G401.6 (cell line): ENCODE measurements around the gene MTA2.
A peak's percentile ranks its signal among the peaks of the same experiment; 100 is the strongest.

Experiments
- FAIRE-seq: peaks from 2 replicates; lab custom pipeline; 2012; peaks lifted over from hg19 to GRCh38; lab: Jason Lieb, UNC

MTA2 gene

DNA sequence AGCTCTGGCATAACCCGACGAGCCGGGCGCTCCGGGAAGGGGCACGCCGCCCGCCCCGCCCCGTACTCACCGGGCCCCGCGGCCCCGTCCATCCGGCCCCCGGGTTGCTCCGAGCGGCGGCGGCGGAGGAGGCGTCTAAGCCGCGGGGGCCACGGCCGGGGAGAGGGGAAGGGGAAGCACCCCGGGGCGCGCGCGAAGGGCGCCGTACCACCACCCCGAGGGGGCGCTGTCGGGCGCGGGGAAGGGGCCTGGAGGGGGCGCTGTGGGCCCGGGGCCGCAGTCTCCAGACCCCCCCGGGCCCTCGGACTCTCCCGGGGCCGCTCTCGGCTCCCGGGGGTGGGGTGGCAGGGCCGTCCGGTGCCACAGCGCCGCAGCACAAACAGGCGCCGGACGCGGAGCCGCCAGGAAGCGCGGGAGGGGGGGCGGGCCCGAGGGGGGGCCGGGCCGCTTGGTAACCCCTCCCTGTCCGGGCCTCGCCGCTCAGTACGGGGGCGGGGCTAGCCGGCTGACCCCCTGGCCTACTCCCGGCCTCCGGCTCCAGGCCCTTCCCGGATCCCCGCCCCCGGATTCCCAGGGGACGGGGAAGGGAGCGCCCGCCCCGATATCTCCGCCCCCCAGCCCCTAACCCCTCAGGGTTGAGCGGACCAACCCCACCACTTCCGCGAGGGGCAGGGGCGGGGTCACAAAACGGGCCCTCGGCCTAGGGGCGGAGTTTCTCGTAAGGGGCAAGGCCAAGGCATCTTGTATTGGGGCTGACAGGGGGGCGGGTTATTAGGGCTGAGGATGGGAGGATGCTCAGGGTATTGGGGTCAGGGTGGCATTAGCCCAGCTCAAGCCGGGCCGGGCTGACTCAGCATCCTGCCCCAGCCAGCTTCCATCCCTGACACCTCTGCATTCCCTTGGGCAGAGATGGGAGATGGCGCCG, 11.0 kb upstream of the MTA2 start, which contains the start of the genes EML3 and ROM1:
TSS of gene EML3 (minus strand) at position 410 of the 925 bp plus-strand sequence. CDS start at position 92, 318 bp downstream.
TSS of gene ROM1 (plus strand) at position 892 of the 925 bp plus-strand sequence. CDS start at position 917, 25 bp downstream.
- FAIRE-seq = peak; percentile 94

DNA sequence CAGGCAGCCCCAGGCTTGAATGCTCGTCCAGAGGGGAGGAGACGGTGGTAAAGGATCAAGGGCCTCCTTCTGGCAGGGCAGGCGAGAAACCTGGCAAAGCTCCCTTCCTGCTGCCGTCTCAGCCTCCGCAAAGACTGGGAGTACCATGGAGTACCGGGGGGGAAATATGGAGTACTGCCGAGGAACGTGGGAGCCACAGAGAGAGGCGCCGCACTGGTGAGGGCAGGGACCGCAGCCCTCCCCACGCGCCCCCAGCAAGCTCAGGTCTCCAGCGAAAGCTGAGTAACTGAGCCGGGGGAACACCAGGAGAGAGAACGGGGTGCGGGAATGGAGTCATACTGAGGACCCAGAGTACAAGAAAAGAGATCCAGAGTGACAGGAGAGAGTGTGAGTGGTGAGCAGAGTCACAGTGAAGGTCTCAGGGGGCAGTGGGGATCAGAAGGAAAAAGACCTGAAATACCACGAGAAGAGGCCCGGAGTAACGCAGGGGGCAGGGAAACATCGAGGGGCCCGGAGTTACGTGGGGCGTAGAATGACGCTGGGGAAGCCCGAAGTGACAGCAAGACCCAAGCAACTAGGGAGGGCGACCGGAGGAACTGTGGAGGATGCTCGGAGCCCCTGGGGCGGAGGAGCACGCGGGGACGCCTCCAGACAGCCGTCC, 10.2 kb upstream of the MTA2 start:
- FAIRE-seq = no peak

DNA sequence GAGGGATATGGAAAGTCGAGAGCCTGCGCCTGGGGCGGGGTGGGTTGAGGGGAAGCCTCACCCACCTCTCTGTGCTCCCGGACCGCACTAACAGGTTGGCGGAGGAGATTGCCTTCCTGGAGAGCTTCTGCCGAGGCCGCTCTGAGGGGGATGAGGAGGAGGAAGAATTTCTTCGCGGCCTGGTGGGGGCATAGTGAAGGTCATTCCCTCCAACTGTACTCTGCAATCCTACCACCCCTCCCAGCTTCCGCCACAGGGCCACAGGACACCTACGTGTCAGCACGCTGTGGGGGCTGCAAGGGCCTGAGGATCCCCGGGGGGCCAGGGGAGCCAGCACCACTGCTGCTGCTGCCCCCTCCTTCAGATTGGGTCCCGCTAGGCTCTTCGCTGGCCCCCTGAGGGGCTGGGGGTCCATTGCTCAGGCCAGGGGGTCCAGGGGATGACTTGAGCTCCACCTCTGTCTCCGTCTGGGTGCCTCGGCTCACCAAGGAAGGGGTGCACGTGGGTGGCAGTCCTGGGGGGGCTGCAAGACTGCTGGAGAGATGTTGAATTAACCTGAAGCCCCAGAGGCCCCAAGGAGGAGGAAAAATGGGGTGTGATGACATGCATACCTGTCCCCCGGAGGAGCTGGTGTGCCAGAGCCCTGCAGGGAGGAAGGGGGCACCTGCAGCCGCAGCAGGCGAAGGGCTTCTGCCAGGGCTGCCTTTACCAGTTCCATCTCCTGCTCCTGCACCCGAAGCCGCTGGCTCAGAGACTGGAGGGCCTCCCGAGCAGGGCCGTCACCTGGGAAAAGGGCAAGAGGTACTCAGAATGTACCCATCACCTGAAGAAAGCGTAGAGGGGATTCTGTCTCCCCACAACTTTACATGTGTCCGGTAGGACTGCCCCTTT, 9.4 kb upstream of the MTA2 start:
- FAIRE-seq = no peak

DNA sequence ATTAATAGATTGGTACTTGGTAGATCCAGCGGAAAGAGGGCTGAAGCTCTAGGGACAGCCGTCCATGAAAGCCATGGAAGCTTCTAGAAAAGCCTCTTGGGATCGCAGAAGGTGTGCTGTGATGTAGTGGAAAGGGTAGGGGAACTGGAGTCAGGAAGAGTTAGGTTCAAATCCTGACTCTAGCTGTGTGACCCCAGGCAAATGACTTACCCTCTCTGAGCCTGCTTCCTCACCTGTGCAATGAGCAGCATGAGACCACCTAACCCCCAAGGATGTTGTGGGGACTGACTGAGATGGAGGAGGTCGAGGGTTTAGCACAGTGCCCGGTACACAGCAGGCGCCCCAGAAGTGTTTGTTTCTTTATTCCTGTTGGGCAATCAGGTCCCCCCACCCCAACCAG, 8.7 kb upstream of the MTA2 start:
- no peak for FAIRE-seq

DNA sequence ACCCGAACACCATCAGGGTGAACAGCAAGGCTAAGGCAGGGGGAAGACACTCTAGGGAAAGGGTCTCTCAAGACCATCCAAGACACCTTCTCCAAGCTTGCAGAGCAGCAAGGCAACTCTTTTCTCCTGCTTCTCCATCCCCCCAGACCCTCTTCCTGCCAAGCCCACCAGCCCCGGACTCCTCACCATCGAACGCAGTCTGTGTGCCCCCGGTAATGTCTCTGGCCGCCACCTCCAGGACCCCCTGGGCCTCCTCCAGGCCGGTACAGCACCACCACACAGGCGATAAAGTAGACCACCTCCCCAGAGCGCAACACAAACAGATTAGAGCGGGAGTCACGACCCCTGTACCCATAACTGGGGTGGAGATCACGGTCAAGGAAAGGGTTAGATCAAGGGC, 7.1 kb upstream of the MTA2 start:
- no peak for FAIRE-seq

DNA sequence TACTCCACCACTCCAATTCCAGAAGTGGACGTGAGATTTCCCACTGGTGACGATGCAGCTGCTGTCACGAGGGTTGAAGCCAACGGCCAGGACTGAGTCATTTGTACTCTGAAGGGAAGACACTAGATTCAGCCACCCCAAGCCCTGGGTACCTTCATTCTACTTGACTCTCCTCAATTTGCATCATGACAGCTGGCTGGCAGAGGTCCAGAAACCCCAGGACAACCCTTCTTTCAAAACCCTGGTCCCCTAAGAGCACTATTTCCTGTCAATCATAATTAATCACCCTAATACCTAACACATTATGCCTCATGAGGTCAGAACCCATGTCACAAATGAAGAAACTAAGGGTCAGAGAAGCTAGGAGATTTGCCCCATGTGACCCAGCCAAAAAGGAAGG, 6.0 kb upstream of the MTA2 start:
- no peak for FAIRE-seq

DNA sequence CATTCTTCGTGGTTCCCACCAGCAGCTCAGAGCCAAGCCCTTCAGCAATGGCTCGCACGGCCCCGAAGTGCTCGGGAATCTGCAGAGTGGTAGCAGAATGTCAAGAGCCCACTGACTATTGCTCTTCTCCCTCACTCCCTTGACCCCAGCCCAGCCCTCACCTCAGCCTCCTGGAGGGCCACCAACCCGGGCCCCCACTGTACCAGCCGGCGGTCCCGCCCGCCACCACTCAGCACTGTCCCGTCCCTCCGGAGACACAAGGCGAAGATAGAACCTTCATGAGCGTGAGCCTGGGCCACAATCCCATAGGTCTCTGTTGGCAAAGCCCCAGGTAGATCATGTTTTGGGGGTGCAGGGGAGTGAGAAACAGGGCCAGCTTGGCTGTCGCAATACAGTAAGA, 4.2 kb upstream of the MTA2 start:
- FAIRE-seq = no peak

DNA sequence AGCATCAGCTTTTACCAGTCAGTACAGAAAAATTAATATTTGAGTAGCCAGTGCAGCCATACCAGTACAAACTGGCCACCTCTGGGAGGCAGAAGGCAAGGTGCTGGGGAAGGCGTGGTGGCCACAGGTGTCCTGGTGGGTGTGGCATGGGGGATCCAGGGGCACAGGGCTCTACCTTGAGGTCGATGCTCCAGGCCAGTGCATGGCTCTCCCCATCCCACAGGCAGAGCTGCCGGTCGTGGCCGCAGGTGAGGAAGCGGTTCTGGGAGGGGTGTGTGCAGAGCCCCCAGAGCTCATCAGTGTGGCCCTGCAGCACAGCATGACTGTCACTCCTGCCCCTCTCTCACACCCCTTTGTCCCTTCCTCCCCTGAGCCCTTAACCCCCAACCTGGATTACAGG, 3.8 kb upstream of the MTA2 start:
- FAIRE-seq = no peak

DNA sequence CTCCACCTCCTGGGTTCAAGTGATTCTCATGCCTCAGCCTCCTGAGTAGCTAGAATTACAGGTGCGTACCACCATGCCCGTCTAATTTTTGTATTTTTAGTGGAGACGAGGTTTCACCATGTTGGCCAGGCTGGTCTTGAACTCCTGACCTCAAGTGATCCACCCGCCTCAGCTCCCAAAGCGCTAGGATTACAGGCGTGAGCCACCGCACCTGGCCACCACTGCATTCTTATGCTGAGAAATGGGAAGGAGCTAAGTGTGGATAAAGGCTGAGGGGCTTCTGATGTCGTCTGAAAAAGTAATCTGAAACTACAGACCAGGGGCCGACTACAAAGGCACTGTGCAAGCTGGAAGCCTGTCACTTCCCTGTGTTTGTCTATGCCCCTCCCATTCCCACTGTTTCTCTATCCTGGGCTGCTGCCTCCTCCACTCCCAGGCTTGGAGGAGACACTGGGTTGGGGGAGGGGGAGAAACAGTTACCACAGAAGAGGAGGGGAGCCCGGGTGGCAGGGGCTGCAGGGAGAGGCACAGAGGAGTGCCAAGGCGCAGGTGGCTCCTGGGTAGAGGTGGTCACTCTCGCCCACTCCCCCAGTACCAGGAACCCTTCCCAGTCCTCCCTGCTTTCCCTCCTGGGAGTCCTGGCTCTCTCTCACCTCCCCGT, 2.9 kb upstream of the MTA2 start:
- FAIRE-seq = no peak

DNA sequence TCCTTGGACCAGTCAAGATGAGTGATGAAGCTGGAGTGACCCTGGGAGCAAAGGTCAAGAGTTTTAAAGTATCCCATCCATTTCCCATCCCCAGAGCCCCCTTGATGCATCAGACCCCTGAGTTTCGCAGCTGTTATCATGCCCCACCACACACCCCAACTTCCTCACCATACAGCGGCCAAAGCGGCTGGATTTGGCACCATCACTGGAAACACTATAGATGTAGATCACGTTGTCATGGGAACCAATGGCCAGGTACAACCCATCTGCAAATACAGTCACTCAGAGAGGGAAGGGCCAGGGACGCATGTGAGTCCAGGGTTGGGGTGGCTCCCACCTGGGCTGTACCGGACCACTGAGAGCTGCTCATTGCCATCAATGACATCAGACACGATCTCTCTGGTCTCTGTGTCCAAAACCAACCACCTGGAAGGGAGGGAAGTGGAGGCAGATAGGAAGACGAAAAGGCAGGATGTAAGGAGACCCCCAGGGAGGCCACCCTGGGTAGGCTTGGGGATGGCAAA, 2.2 kb upstream of the MTA2 start:
- FAIRE-seq = no peak

DNA sequence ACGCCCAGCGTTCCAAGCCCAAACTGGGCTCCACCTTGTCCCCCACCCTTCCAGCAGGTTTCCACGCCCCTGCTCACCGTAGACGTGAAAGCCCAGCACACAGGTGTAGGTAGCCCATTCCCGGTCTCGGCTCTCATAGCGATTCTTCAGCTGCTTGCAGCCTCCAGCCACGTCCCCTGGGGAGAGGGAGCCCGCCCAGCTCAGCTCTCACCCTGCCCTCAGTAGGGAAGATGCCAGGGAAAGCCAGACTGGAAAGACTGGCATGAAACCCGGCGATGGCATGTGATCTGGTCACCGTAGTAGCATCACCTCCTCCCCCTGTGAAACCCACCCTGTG, 1.4 kb upstream of the MTA2 start:
- FAIRE-seq = no peak

DNA sequence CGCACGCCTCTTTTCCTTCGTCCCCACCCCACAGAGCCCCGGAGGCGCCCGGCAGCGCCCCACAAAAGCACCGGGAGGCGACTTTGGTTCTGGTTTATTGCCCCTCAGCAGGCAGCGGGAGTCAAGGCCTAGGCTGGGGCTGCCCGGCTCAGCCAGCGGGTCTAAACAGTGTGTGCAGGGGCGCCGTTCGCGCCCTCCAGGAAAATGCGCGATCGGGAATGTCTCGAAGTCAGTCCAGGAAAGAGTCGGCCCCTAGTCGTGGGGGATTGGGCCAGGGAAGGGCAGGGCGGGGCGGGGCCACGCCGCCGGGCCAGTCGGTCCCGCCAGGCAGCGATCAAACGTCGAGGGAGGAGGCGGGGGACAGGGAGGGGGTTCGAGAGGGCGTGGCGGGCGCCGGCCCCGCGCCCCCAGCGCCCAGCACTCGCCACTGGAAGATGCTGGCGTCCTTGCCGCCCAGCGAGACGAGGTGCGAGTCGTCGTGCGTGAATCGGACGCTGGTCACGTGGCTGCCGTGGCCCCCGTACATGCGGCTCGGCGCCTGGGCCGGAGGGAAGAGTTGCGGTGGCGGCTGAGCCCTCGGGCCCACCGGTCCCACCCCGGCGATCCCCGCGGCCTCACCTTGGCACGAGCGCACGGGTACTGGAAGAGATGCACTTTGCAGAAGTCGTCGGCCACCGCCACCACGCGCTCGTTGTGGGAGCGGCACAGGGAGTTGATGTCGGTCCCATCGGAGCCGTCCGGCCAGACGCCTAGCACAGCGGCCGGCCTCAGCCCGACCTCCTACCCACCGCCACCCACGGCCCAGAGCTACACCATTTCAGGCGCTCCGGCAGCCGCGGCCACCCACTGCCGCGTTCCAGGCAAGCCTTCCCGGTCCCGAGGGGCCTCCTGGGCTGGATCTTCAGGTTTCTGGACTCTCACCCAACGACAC, 741 bp upstream of the MTA2 start:
- no peak for FAIRE-seq

DNA sequence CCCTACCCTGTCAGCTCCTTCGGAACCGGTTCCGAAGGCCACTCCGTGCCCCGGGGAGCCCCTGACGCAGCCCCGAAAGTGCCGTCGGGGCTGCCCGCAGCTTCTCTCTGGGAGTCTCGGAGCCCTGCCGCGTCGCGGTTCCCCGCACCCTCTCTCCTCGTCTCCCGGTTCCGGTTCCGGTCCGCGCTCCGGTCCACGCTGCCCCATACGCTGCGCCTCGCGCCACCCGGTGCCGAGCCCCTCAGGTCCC, 618 bp downstream of the MTA2 start:
- FAIRE-seq = no peak

DNA sequence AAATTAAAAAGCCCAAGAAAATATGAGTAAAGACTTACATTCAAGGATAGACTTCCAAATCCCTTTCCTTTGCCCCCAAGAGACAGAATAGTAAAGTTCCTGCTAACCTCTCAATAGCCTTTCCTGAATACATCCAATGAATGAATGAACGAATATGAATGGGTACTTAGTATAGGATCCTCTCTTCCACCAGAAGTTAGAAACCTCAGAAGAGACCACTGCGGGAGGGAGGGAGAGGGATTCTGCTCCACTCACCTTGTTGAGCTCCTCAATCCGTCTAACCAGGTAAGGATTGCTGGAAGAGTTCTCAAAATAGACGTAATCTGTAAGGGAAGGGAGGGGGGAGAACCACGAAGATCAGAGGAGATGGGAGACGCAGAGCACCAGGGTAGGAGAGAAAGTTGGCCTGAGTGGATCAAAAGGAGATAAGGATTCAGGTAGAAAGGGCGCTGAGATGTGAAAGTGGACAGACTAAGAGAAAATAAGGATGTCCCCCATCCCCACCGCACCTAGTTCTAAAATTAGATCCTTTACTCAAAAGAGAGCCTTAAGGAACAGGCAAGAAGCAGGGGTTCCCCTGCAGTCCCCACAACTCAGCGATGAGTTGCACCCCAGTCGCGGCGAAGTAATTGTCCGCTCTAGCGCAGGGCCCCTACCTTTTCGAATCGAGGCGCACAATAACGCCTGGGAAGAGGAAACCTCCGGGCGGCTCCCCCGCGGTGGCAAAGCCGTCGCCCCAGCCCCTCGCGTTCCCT, 1.1 kb downstream of the MTA2 start:
- no peak for FAIRE-seq

DNA sequence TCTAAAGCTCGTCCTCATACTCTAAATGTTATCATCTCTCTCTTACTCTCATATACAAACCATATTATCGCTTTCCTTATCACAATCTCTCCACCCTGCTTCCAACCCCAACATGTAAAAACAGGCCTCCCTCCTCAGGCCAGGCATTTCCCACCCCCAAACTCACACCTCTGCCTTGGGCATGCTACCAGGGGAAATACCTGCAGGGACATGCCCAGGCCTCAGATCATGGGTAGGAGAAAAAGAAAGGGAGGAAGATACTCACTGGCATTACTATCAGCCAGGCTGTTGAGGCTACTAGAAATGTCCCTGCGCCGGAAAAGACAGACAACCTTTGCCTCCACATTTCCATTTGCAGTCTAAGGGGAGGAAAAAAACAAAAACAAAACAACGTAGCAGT, 1.8 kb downstream of the MTA2 start:
- no peak for FAIRE-seq

DNA sequence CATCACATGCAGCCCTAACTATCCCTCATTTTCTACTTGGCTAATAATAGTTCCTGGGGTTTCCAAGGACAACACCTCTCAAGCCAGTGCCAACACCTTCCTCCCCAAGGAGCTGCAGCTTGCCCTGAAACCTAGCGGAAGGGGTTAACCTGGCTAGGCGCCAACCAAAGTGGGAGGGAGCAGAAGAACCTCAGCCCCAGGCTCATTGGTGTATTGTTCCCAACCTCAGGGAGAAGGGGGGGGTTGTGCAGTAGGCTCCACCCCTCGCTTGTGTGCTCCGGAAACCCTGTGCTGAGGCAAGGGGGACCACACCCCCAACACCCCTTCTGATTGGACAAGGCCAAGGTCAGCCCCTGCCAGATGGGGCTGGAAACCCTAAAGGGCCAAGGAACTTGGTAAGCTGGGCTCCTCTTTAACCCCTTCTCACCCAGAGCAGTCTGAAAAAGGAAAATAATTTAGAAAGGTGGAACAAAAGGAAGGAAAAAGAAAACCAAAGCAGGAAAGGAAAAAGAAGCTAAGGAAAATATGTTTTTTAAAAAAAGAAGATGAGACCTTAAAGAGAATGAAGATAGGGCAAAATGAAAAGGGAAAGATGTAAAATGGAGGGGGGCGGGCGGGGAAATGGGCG, 2.5 kb downstream of the MTA2 start:
- peak; percentile 99 for FAIRE-seq

DNA sequence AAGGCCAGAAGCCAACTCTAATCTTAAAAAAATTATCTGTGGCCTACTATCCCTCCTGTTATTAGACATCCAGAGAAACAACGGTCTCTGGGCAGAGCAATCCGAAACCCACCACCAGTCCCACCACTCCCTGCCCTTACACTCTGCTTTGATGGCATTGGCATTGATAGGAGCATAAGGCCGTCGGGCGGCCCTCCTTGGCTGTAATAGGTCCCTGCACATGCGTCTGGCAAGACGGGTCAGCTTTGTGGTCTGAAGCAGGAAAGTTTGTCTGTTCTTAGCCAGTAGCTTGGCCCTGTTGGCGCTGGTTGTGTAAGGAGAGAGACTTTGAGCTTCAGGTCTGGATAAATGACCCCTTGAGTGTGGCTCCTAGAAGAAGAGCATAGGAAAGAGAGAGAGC, 6.5 kb downstream of the MTA2 start:
- FAIRE-seq = no peak

DNA sequence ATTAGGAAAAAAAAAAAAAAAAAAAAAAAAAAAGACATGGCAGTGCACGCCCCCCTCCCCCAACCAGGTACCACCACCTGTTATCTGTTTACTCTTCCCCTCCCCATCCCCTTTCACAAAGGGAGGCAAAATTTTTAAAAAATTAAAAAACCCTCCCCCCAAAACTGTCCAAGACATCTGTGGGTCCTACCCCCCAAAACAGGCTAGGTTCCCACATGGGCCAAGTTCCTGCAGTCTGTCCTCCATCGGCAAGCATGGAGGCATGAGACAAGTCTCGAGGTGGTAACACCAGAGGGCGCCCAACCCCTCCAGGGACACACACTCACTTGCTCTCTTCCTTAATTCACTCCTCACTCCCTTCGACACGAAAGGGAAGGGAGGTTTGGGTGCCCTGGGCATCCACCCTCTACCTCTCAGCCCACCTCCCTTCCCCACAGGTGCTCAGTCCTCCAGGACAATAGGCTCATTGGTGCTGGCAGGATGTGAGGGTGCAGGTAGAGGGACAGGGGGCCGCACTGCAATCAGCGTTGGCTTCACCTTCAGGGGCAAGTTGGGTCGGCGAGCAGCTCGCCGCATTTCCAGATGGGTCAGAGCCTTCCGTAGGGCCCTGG, 8.1 kb downstream of the MTA2 start:
- peak; percentile 37 for FAIRE-seq

DNA sequence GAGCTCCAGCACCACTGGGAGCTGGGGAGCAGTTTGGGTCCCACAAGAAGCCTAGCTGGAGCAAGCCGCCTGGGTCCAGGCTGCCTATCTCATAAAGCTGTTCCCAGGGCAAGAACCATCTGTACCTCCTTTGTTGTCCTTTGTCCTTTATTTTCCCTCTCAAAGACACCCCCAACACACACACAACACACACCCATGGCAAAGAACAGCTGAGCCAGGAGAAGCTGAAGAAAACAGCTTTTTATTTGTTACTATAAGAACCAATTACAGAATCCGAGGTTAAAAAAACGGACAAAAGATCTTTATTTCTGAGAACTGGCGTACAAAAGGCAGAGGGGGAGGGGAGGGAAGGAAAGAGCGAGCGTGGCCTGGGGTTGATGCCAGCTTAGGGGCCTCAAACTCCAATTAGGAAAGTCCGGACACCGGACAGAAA, 8.7 kb downstream of the MTA2 start:
- FAIRE-seq = no peak
